ENCODE data around the gene C11orf24.
"Not testable (repeated sequence)": the region's sequence is repeated elsewhere in the genome, so short reads cannot be mapped to it uniquely, and the experiment has no call there.

The C11orf24 gene

GRCh38 chr11:68298659-68299516, 27.1 kb upstream of the C11orf24 start:
- DNase-seq (ENCODE audit: low read depth) = no peak

- peak; percentile 55 for DNase-seq (ENCODE audit: low read depth)
Observed at GRCh38 chr11:68297812-68298658, 26.3 kb upstream of the C11orf24 start.

- no peak for DNase-seq (ENCODE audit: low read depth)
Observed at GRCh38 chr11:68297494-68297811, 25.7 kb upstream of the C11orf24 start.

GRCh38 chr11:68297052-68297378, 25.2 kb upstream of the C11orf24 start:
- DNase-seq (ENCODE audit: low read depth) = no peak

GRCh38 chr11:68296344-68297051, 24.7 kb upstream of the C11orf24 start:
- no peak for DNase-seq (ENCODE audit: low read depth)

- DNase-seq (ENCODE audit: low read depth) = no peak
Observed at GRCh38 chr11:68295940-68296339, 24.2 kb upstream of the C11orf24 start.

GRCh38 chr11:68295271-68295670, 23.5 kb upstream of the C11orf24 start:
- DNase-seq (ENCODE audit: low read depth) = no peak

GRCh38 chr11:68293708-68294107, 21.9 kb upstream of the C11orf24 start:
- no peak for DNase-seq (ENCODE audit: low read depth)

GRCh38 chr11:68289456-68289855, 17.7 kb upstream of the C11orf24 start:
- DNase-seq (ENCODE audit: low read depth) = no peak

GRCh38 chr11:68287419-68287818, 15.6 kb upstream of the C11orf24 start:
- no peak for DNase-seq (ENCODE audit: low read depth)

- not testable (repeated sequence) for DNase-seq (ENCODE audit: low read depth)
Observed at GRCh38 chr11:68284588-68284987, 12.8 kb upstream of the C11orf24 start.

GRCh38 chr11:68282861-68283230, 11.1 kb upstream of the C11orf24 start:
- DNase-seq (ENCODE audit: low read depth) = no peak

- DNase-seq (ENCODE audit: low read depth) = peak; percentile 9
Observed at GRCh38 chr11:68282141-68282860, 10.5 kb upstream of the C11orf24 start.

GRCh38 chr11:68279676-68280075, 7.9 kb upstream of the C11orf24 start:
- no peak for DNase-seq (ENCODE audit: low read depth)

- DNase-seq (ENCODE audit: low read depth) = no peak
Observed at GRCh38 chr11:68276861-68277260, 5.1 kb upstream of the C11orf24 start.

- no peak for DNase-seq (ENCODE audit: low read depth)
Observed at GRCh38 chr11:68275721-68276507, 4.1 kb upstream of the C11orf24 start.

- DNase-seq (ENCODE audit: low read depth) = no peak
Observed at GRCh38 chr11:68274306-68274705, 2.5 kb upstream of the C11orf24 start.

GRCh38 chr11:68273026-68273738, 1.4 kb upstream of the C11orf24 start:
- DNase-seq (ENCODE audit: low read depth) = no peak

- DNase-seq (ENCODE audit: low read depth) = peak; percentile 38
Observed at GRCh38 chr11:68271023-68271780, 571 bp downstream of the C11orf24 start.

Measured in stimulated activated CD8-positive, alpha-beta memory T cell treated with anti-CD3 and anti-CD28 coated beads, Interleukin-4, amount 100 ng/mL, for 24 hours (primary cell).